HUES64 (cell line): ENCODE data around the gene PRR12.
"Not testable (repeated sequence)": the region's sequence is repeated elsewhere in the genome, so short reads cannot be mapped to it uniquely, and the experiment has no call there.

Experiments
- H3K27ac ChIP-seq: 2 replicates; pipeline ENCODE4 v1.7.0; 2013; ENCODE audit warnings: low read depth, low read length, inconsistent platforms
- H3K27me3 ChIP-seq: 2 replicates; pipeline ENCODE4 v1.6.1; 2013; ENCODE audit warnings: mild to moderate bottlenecking, low read length; ENCODE audit not compliant: insufficient read depth
- H3K36me3 ChIP-seq: 2 replicates; pipeline ENCODE4 v1.6.1; 2013; ENCODE audit warnings: mild to moderate bottlenecking, low read length; ENCODE audit not compliant: insufficient read depth
- H3K4me1 ChIP-seq: 2 replicates; pipeline ENCODE4 v1.6.1; 2013; ENCODE audit warnings: mild to moderate bottlenecking, low read length, moderate library complexity; ENCODE audit not compliant: insufficient read depth
- H3K4me3 ChIP-seq: 2 replicates; pipeline ENCODE4 v1.5.1; 2013; ENCODE audit warnings: mild to moderate bottlenecking, low read length, moderate library complexity
- H3K9ac ChIP-seq: 2 replicates; pipeline ENCODE4 v1.6.1; 2013; ENCODE audit warnings: mild to moderate bottlenecking, low read depth, low read length
- H3K9me3 ChIP-seq: 2 replicates; pipeline ENCODE4 v1.6.1; 2013; ENCODE audit warnings: low read depth, low read length; ENCODE audit not compliant: insufficient read depth
- whole genome bisulfite sequencing: fragments of 150-250, 120-280 bp; methylation state at CpG from one replicate; pipeline ENCODE4 v1.1.7; 2013; ENCODE audit warnings: missing lambda C conversion rate; 5-methylcytosine and 5-hydroxymethylcytosine counted together

The PRR12 gene

DNA sequence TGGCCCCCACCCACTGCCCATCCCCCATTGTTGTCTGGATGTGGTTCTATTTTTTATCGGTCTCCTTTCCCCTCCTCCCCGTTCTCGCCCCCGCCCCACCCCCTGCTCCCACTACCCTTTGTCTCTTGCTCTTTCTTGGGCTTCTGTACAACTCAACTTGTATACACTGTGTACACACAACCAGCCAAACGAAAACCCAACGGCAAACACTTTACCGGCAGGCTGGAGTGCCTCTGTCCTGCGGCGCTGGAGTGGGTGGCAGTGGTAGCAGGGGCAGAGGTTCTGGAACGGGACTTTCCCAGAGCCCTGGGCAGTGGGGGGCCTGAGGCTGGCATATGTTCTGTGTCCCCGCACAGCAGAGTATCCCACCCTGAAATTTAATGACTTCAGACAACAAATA, 35.2 kb downstream of the PRR12 start:
- H3K9ac ChIP-seq, result no peak overlapping the region
- WGBS, result 99% methylated on average over 10 of the region's 11 CpGs
- no peaks in the 10 kb centered on the region for H3K4me1 ChIP-seq
- no peak overlapping the region for H3K27ac ChIP-seq
- no peaks in the 10 kb centered on the region for H3K27me3 ChIP-seq
- H3K9me3 ChIP-seq, result no peaks in the 10 kb centered on the region
- no peak overlapping the region for H3K4me3 ChIP-seq
- peaks cover 46% of the 10 kb centered on the region for H3K36me3 ChIP-seq

DNA sequence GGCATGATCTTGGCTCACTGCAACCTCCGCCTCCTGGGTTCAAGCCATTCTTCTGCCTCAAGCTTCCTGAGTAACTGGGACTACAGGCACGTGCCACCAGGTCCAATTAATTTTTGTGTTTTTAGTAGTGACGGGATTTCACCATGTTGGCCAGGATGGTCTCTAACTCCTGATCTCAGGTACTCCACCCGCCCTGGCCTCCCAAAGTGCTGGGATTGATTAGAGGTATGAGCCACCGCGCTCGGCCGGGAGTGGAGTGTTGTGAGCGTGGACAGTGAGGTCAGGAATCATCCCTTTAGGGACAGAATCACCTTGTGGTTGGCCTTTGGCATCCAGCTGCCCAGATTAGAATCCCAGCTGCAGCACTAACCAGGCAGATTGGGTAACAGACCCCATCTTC, 38.7 kb downstream of the PRR12 start:
- no peaks in the 10 kb centered on the region for H3K27me3 ChIP-seq
- no peaks in the 10 kb centered on the region for H3K4me1 ChIP-seq
- peaks cover 27% of the 10 kb centered on the region for H3K36me3 ChIP-seq
- H3K9me3 ChIP-seq, result no peaks in the 10 kb centered on the region
- no peak overlapping the region for H3K27ac ChIP-seq
- WGBS, result 97% methylated on average over 9 of the region's 9 CpGs
- no peak overlapping the region for H3K9ac ChIP-seq
- no peak overlapping the region for H3K4me3 ChIP-seq

DNA sequence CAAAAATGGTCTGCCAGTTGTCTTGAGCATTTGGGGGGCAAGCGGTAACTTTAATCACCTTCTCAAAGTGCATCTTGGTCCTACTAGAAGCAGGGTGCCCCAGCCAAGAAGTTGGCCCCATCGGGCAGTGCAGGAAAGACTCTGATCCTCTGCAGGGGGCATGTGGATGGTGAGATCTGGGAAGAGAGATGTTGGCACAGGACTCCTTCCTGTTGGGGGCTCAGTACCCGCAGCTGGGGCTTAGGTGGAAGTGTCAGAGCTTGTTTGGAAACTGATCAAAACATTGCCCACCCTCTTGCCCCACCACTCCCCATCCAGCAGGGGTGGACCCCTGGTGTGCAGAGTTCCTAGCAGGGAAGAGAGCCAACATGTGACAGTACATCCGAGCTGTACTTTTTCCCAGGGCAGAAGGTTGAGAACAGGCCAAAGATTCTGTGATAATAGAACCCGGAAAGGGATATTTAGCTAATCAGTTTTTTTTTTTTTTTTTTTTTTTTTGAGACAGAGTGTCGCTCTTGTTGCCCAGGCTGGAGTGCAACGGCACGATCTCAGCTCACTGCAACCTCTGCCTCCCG, 40.1 kb downstream of the PRR12 start:
- Histone ChIP-seq H3K27ac (no peak overlapping the region), H3K9me3 (no peaks in the 10 kb centered on the region), H3K9ac (no peak overlapping the region), H3K4me3 (no peak overlapping the region), H3K4me1 (no peaks in the 10 kb centered on the region), H3K27me3 (no peaks in the 10 kb centered on the region), H3K36me3 (peaks cover 20% of the 10 kb centered on the region)
- 92% methylated on average over 9 of the region's 9 CpGs for WGBS

DNA sequence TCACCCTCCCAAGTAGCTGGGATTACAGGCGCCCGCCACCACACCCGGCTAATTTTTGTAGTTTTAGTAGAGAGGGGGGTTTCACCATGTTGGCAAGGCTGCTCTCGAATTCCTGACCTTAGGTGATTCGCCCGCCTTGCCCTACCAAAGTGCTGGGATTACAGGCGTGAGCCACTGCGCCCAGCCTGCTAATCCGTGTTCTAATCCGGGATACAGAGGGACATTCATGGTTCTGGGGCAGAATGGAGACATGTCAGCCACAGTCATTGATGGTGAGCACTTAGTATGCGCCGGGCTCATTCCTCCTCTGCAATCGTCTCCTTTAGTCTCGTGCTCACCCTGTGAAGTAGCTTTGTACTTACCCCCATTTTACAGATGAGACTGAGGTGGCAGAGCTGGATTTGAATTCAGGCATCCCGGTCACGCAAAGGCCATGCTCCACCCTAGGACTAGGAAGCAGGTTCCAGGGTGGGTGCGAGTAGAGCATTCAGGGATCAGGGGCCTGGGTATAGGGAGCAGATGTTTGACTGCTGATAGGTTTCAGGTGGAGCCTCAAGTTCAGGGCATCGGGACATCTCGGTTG, 40.7 kb downstream of the PRR12 start:
- Histone ChIP-seq H3K27me3 (no peaks in the 10 kb centered on the region), H3K9ac (no peak overlapping the region), H3K4me1 (no peaks in the 10 kb centered on the region), H3K27ac (no peak overlapping the region), H3K36me3 (peaks cover 14% of the 10 kb centered on the region), H3K9me3 (no peaks in the 10 kb centered on the region), H3K4me3 (no peak overlapping the region)
- WGBS, result 94% methylated on average over 19 of the region's 19 CpGs

DNA sequence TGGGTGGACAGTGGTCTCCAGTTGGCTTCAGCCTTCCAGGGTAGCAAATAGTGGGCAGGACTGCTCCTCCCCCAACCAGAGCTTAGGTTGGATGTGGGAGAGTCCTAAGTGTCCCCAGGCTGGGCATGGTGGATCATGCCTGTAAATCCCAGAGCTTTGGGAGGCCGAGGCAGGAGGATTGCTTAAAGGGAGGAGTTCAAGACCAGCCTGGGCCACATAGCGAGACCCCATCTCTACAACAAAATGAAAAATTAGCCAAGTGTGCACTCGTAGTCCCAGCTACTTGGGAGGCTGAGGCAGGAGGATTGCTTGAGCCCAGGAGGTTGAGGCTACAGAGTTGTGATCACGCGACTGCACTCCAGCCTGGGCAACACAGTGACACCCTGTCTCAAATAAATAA, 41.6 kb downstream of the PRR12 start:
- no peak overlapping the region for H3K9ac ChIP-seq
- H3K27me3 ChIP-seq, result no peaks in the 10 kb centered on the region
- no peaks in the 10 kb centered on the region for H3K9me3 ChIP-seq
- H3K27ac ChIP-seq, result no peak overlapping the region
- peaks cover 8% of the 10 kb centered on the region for H3K36me3 ChIP-seq
- no peaks in the 10 kb centered on the region for H3K4me1 ChIP-seq
- H3K4me3 ChIP-seq, result no peak overlapping the region
- 98% methylated on average over 5 of the region's 5 CpGs for WGBS

DNA sequence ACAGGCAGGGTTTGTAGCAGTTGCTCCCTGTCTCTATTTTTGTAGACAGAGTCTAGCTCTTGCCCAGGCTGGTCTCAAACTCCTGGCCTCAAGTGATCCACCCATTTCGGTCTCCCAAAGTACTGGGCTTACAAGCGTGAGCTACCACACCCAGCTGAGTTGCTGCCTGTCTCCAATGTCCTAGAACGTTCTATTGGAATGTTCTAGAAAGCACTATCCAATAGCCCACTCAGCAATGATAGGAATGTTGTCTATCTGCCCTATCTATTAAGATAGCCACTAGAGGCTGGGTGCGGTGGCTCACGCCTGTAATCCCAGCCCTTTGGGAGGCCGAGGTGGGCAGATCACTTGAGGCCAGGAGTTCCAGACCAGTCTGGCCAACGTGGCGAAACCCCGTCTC, 42.3 kb downstream of the PRR12 start:
- H3K9ac ChIP-seq, H3K27me3 ChIP-seq, H3K4me3 ChIP-seq, H3K27ac ChIP-seq, H3K9me3 ChIP-seq, H3K4me1 ChIP-seq, H3K36me3 ChIP-seq: not testable (repeated sequence)
- 89% methylated on average over 9 of the region's 9 CpGs for WGBS

DNA sequence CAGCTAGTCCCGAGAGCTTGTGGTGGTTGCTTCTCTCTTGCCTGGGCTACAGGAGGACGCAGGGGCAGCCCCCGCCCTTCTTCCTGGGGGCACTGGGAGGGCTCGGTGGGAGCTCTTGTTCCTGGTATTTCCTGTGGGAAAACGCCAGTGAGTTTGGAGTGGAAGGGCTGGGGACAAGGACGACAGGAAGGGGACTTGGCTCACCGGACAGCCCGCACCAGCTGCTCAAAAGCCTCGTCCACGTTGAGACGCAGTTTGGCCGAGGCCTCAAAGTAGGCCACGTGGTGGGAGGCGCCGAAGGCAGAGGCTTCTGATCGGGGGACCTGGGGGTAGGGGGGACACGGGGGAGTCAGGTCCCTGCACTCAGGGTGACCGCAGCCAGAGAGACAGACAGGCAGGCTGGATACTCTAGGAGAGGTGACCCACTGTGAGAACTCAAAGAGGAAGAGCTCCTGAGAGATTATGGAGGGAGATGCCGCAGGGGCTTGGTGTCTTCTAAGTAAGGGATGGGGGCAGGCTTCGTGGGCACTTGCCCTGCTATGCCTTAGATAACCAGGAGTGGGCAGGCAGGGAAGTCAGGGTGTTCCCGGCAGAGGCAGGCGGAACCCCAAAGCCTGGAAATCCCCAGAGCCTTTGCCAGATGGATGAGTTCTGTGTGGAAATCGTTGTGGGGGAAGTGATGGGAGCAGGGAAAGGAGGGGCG, 44.7 kb downstream of the PRR12 start:
- no peak overlapping the region for H3K4me3 ChIP-seq
- peaks cover 5% of the 10 kb centered on the region; the same call in 1 of the 2 replicates for H3K4me1 ChIP-seq
- H3K9ac ChIP-seq, result no peak overlapping the region
- 64% methylated on average over 24 of the region's 24 CpGs for WGBS
- no peaks in the 10 kb centered on the region for H3K27me3 ChIP-seq
- no peaks in the 10 kb centered on the region for H3K9me3 ChIP-seq
- H3K27ac ChIP-seq, result no peak overlapping the region
- H3K36me3 ChIP-seq, result no peaks in the 10 kb centered on the region

DNA sequence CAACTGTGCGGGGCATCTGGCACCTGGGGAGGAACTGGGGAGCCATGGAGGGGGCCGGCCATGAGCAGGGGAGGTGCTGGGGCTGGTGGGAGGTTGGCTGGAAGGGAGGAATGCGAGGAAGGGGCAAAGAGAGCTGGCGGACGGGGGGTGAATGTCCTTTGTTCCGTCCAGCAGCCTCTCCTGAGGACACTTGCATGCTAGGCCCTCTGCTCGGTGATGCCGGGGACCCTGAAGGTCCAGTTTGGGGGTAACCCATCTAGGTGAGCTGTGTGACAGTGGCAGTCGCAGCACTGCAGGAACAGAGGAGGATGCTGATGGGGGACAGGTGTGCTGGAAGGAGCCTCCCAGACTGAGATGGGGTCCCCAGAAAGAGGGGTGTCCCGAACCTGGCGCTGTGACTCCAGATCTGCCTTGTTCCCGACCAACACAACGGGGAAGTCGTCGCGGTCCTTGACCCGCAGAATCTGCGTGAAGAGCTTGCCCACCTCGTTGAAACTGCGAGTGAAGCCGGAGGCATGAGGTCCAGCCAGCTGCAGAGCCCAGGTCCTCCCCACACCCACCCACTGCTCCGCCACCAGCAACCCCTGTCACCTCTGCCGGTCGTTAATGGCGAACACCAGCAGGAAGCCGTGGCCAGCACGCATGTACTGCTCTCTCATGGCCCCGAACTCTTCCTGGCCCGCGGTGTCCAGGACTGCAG, 45.4 kb downstream of the PRR12 start:
- Histone ChIP-seq H3K9me3 (no peaks in the 10 kb centered on the region), H3K4me1 (peaks cover 5% of the 10 kb centered on the region; the same call in 1 of the 2 replicates), H3K4me3 (no peak overlapping the region), H3K9ac (no peak overlapping the region), H3K36me3 (no peaks in the 10 kb centered on the region), H3K27me3 (no peaks in the 10 kb centered on the region), H3K27ac (no peak overlapping the region)
- 82% methylated on average over 30 of the region's 30 CpGs for WGBS

DNA sequence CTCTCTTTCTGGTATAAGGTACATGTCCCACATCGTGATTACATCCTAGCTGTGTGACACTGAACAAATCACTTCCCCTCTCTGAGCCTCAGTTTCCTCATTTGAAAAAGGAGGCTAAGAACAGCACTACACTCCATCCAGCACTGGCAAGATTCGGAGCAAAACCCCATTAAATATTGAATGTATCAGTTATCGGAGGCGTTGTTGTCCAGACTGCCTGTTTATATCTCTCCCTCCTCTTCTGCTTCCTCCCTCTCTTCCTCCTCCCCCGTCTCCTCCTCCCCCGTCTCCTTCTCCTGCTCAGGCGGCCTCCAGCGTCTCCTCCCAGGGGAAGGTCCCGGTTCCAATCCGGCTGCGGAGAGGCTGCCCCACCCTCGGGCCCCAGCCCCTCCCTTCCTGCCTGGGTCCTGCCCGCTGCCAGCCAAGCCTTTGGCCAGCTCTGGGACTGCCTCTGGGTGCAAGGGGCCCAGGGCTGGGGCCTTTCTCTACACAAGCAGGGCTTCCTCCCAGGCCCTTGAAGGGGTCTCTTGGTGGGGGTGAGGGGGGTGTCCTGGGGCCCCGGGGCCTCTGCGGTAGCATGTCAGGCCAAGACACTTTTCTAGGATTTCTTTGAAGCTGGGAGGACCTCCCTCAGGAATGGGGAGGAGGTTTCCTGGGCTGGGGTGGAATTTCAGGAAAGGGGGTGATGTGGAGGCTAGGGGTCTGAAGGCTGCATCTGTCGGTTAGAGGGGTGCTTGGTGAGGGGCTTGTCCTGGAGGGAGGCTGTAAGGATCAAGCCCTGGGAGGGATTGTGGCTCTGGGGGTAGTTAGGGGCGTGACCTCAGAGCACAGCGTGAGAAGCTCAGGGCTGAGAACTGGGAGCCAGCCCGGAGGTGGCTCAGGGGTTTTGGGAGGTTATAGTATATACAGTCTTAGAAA, 47.1 kb downstream of the PRR12 start:
- WGBS, result 8% methylated on average over 18 of the region's 19 CpGs
- H3K4me1 ChIP-seq, result peaks cover 9% of the 10 kb centered on the region
- H3K9ac ChIP-seq, result no peak overlapping the region
- no peaks in the 10 kb centered on the region for H3K9me3 ChIP-seq
- peak overlapping the region; percentile 45 for H3K4me3 ChIP-seq
- no peaks in the 10 kb centered on the region for H3K27me3 ChIP-seq
- no peaks in the 10 kb centered on the region for H3K36me3 ChIP-seq
- peak overlapping the region; percentile 58; the same call in 1 of the 2 replicates for H3K27ac ChIP-seq

DNA sequence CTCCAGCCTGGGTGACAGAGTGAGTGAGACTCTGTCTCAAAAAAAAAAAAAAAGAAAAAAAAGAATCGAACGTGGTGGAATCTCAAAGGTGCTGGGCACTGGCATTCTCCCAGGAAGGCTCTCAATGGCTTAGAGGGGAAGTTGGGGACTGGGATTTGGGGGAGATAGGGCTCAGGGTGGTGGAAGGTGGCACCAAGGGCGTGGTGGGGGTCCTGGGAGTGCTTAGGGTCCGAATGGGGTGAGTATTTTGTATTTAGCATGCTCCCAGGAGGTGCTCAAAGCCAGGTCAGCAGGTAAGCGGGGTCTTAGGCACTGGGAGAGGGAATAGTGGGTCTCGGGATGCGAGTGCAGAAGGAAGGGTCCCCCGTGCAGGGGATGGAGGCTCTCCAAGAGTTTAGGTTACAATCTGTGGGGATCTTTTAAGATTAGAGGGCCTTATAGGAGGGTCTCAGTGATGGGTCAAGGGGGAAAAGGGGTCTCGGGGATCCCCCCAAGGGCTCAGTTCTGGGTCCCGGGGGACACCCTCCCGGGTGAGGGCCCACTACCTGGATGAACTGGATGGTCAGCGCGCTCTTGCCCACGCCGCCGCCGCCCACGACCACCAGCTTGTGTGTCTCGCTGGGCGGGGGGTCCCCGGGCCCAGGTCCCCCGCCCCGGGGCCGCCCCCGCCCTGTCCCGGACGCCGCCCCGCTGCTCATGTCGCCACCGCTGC, 48.6 kb downstream of the PRR12 start:
- H3K36me3 ChIP-seq, result no peaks in the 10 kb centered on the region
- 5% methylated on average over 31 of the region's 31 CpGs for WGBS
- no peaks in the 10 kb centered on the region for H3K27me3 ChIP-seq
- no peak overlapping the region for H3K27ac ChIP-seq
- peak overlapping the region; percentile 58 for H3K4me3 ChIP-seq
- no peaks in the 10 kb centered on the region for H3K9me3 ChIP-seq
- H3K9ac ChIP-seq, result no peak overlapping the region
- H3K4me1 ChIP-seq, result peaks cover 13% of the 10 kb centered on the region
